ENCODE results near the gene HEXB. TPM values are rescaled to one million over a fixed set of nuclear protein-coding genes. Genes with fewer than 3 reads are reported as not detected.

HEXB gene
- total and polyA plus RNA-seq, 2 of the 8 experiments (the other 6 are each of a cell fraction or from before 2014, with no cell fraction given), result 39.7 to 69.2 TPM

- H3K56ac ChIP-seq (replicated peaks; ENCODE audit: insufficient read length, low read depth, low read length), result peak within 1 kb of the TSS; percentile 62
- peaks cover 0 to 24% (median 10%) of the 10 kb centered on the region in 4 experiments; a peak in 6 of 7 replicates for H3K27me3 ChIP-seq (replicated peaks in 1 of 4; ENCODE audit: control insufficient read depth in 3 of 4, extremely low read depth in 1 of 4, insufficient read depth in 3 of 4, low read length in 3 of 4)
- H2BK120ac ChIP-seq (replicated peaks; ENCODE audit: low read depth, low read length), result peak within 1 kb of the TSS; percentile 51
- peak within 1 kb of the TSS; percentile 42 for H4K5ac ChIP-seq (ENCODE audit: insufficient read length, low read depth, low read length)
- 1% methylated on average over 24 of the region's 59 CpGs; no CpG with 5 or more reads in 1 of the 2 experiments for WGBS, 2 experiments (ENCODE audit: extremely low coverage in 1 of 2, insufficient coverage in 1 of 2, insufficient read length in 1 of 2, insufficient replicate concordance in 2 of 2, low coverage in 1 of 2, low lambda C conversion rate in 2 of 2, missing lambda C conversion rate in 1 of 2)
- H3K9me3 ChIP-seq (ENCODE audit: insufficient read depth in 2 of 2, low read depth in 1 of 2, low read length in 1 of 2), result no peaks in the 10 kb centered on the region
- peak within 1 kb of the TSS; percentile 11 for H4K91ac ChIP-seq (replicated peaks; ENCODE audit: insufficient read length, low read length)
- no peak within 1 kb of the TSS for H3K23ac ChIP-seq (ENCODE audit: insufficient read length)
- peaks cover 14% of the 10 kb centered on the region; the same call in 1 of the 2 replicates for H3K23me2 ChIP-seq (ENCODE audit: low read depth, low read length)
- peak within 1 kb of the TSS; percentile 54 to 90 (median 86) for H3K4me3 ChIP-seq (ENCODE audit: extremely low read depth in 1 of 4, insufficient read depth in 2 of 4, low read depth in 3 of 4, low read length in 4 of 4)
- H2BK5ac ChIP-seq (ENCODE audit: low read depth, low read length), result peak within 1 kb of the TSS; percentile 74; the same call in 1 of the 2 replicates
- FAIRE-seq (no peak), DNase-seq (ENCODE audit: low read depth in 1 of 2, low spot score in 2 of 2) (peak; percentile 87 to 90)
- no peak within 1 kb of the TSS for H2AK5ac ChIP-seq (ENCODE audit: low read depth, low read length)
- peak within 1 kb of the TSS; percentile 93; the same call in 1 of the 2 replicates for H2BK12ac ChIP-seq (ENCODE audit: low read depth, low read length)
- H3K14ac ChIP-seq (ENCODE audit: insufficient read length), result no peak within 1 kb of the TSS
- peak within 1 kb of the TSS; percentile 91 for H2AFZ ChIP-seq (ENCODE audit: low read length)
- no peaks in the 10 kb centered on the region for H3K79me1 ChIP-seq (ENCODE audit: low read depth, low read length)
- no peaks in the 10 kb centered on the region for H3K36me3 ChIP-seq (ENCODE audit: control insufficient read depth in 2 of 4, insufficient read depth in 4 of 4, low read length in 3 of 4)
- H3K79me2 ChIP-seq (ENCODE audit: control insufficient read depth in 1 of 2, insufficient read depth in 2 of 2, low read length in 2 of 2), result peaks cover 0 to 30% of the 10 kb centered on the region in 2 experiments; a peak in 3 of 4 replicates
- ChIA-PET CTCF (ENCODE audit: partially characterized antibody) (interaction anchor here (0.8 to 4.0 kb wide), 18 partner anchors 15 to 738 kb away, joined by 3 to 17 read pairs (median 4); no protein-coding TSS in a partner anchor), POLR2A (ENCODE audit: partially characterized antibody) (interaction anchor here (0.6 to 2.3 kb wide), 36 partner anchors 9 to 710 kb away, joined by 3 to 24 read pairs (median 4); no protein-coding TSS in a partner anchor)
- peaks cover 3 to 9% of the 10 kb centered on the region in 2 experiments for H4K20me1 ChIP-seq (replicated peaks in 1 of 2; ENCODE audit: control insufficient read depth in 1 of 2, insufficient read depth in 2 of 2, low read length in 2 of 2)
- peak within 1 kb of the TSS; percentile 95 for H3K18ac ChIP-seq (ENCODE audit: extremely low read depth, low read length)
- H2BK15ac ChIP-seq (ENCODE audit: low read length), result peak within 1 kb of the TSS; percentile 94; the same call in 1 of the 2 replicates
- peak within 1 kb of the TSS; percentile 41 for H3K4ac ChIP-seq (replicated peaks; ENCODE audit: insufficient read length, low read depth, low read length)
- H2BK20ac ChIP-seq (ENCODE audit: low read length), result no peak within 1 kb of the TSS
- peak within 1 kb of the TSS; percentile 77 to 98 for H3K4me2 ChIP-seq (ENCODE audit: insufficient read depth in 1 of 2, low read depth in 2 of 2, low read length in 2 of 2)
- H3K27ac ChIP-seq (ENCODE audit: low read depth, low read length), result no peak within 1 kb of the TSS
- peaks cover 0 to 8% (median 2%) of the 10 kb centered on the region in 4 experiments; a peak in 5 of 7 replicates for H3K4me1 ChIP-seq (replicated peaks in 1 of 4; ENCODE audit: control insufficient read depth in 3 of 4, insufficient read depth in 4 of 4, low read length in 3 of 4)
- peak within 1 kb of the TSS; percentile 38 for H4K8ac ChIP-seq (ENCODE audit: extremely low read depth, insufficient read depth, low read length)
- H3K9ac ChIP-seq (replicated peaks in 1 of 4; ENCODE audit: extremely low read depth in 1 of 4, low read depth in 3 of 4, low read length in 3 of 4), result peak within 1 kb of the TSS; percentile 13 to 68 (median 60)
- TF ChIP-seq TBP (IDR thresholded peaks at IDR 0.05; ENCODE audit: low read depth, low read length), result peak; percentile 95
- TF ChIP-seq USF2 (IDR thresholded peaks at IDR 0.05; ENCODE audit: low read length), result no peak
- 0 out of 2 replicates have a peak, but pooled peaks have one; percentile 5 for TF ChIP-seq JUND (IDR thresholded peaks at IDR 0.05; ENCODE audit: low read length)
- TF ChIP-seq SUZ12 (IDR thresholded peaks at IDR 0.05; ENCODE audit: low read length), result no peak
- no peak; the same call in 1 of the 2 replicates for TF ChIP-seq CREB1 (IDR thresholded peaks at IDR 0.05)
- no peak for TF ChIP-seq SIX5 (IDR thresholded peaks at IDR 0.05; ENCODE audit: low read depth, low read length)
- TF ChIP-seq POLR2A (IDR thresholded peaks at IDR 0.05; ENCODE audit: control extremely low read depth in 1 of 2, low read depth in 2 of 2, low read length in 2 of 2), result peak; percentile 92 to 96
- TF ChIP-seq RXRA (IDR thresholded peaks at IDR 0.05; ENCODE audit: insufficient read depth, low read depth, low read length), result no peak
- peak; percentile 80 for TF ChIP-seq CTBP2 (IDR thresholded peaks at IDR 0.05; ENCODE audit: borderline replicate concordance, insufficient read depth, insufficient read length, low read length)
- TF ChIP-seq CBX5 (IDR thresholded peaks at IDR 0.05; ENCODE audit: low read depth, low read length), result no peak
- TF ChIP-seq POU5F1 (IDR thresholded peaks at IDR 0.05; ENCODE audit: low read depth, low read length), result no peak
These were observed 44.5 kb upstream of the HEXB start, which contains the start of gene ENC1 for GRCh38 chr5:74640450-74640953. ENC1 (minus strand) TSS chr5:74640728; CDS start chr5:74636485, 4,243 bp downstream.
